Immature natural killer cell (primary cell): ENCODE data around the gene ARHGEF28. TPM values are rescaled to one million over a fixed set of nuclear protein-coding genes. Genes with fewer than 3 reads are reported as not detected.

Experiments used
- DNase-seq, 3 donors: peaks; one replicate each; pipeline ENCODE4 v3.0.0; 2022; ENCODE audit warnings: mixed read lengths in 1 of 3
- H3K27ac Mint-ChIP-seq, 6 donors: one replicate each; pipeline ENCODE4 v1.8.0; 2020; ENCODE audit warnings: mixed read lengths in 6 of 6, mild to moderate bottlenecking in 5 of 6, inconsistent platforms in 4 of 6, moderate library complexity in 3 of 6
- H3K27me3 Mint-ChIP-seq, 3 donors: one replicate each; pipeline ENCODE4 v1.8.0; 2020 to 2021; ENCODE audit warnings: low read depth in 3 of 3, mild to moderate bottlenecking in 3 of 3, mixed read lengths in 3 of 3, moderate library complexity in 3 of 3, inconsistent platforms in 1 of 3
- H3K36me3 Mint-ChIP-seq, 3 donors: one replicate each; pipeline ENCODE4 v1.8.0; 2020; ENCODE audit warnings: mixed read lengths in 3 of 3, inconsistent platforms in 2 of 3, mild to moderate bottlenecking in 2 of 3
- H3K4me1 Mint-ChIP-seq, 2 donors: one replicate each; pipeline ENCODE4 v1.8.0; 2020; ENCODE audit warnings: inconsistent platforms in 2 of 2, mild to moderate bottlenecking in 2 of 2, mixed read lengths in 2 of 2, moderate library complexity in 1 of 2
- H3K4me3 Mint-ChIP-seq, 5 donors: one replicate each; pipeline ENCODE4 v1.8.0; 2020; ENCODE audit warnings: mild to moderate bottlenecking in 5 of 5, mixed read lengths in 5 of 5, inconsistent platforms in 3 of 5, moderate library complexity in 3 of 5
- H3K9me3 Mint-ChIP-seq, 6 donors: one replicate each; pipeline ENCODE4 v1.8.0; 2020; ENCODE audit warnings: mild to moderate bottlenecking in 6 of 6, mixed read lengths in 6 of 6, inconsistent platforms in 4 of 6, moderate library complexity in 3 of 6
- polyA plus RNA-seq, 3 donors: library from polyadenylated mRNA; unstranded; fragments of 300-500 nt; fragmentation: Illumina TruSeq; gene quantifications; one replicate each; pipeline ENCODE4 v1.2.3, GENCODE V29; 2021

Gene ARHGEF28
- polyA plus RNA-seq, 3 donors from 2014 or later = 0.66 to 0.85 TPM; not detected in 1

DNA sequence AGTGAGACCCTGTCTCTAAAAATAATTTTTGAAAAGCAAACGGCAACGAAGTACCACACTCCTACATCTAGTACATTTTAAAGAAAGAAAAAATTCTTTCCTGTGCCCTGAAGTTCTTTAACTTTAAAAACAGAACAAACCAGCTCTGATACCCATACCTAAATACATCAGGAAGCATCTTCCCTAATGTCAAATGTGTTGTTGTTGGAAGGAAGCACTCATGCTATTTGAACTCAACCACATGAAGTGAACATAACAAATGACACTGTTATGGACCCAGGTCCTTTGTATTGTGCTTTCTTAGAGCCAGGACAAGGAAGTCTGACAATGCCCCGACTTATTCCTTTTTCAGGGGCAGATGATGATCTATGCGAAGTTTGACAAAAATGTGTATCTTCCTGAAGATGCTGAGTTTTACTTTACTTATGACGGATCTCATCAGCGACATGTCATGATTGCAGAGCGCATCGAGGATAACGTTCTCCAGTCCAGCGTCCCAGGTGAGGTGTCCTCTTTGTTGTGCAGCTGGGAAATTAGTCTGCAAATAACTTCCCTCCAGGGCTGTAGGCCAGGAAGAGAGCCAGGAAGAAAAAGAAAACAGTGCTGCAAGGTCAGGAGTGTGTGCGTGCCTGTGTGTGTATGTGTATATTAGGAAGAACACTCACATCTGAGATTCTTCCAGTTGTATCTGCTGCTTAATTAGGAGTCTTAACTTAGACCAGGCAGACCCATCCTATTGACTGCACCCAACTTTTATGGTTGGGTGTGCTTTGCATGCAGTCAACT, 123.7 kb downstream of the ARHGEF28 start:
- Mint-ChIP-seq H3K4me1 (peaks cover 8 to 10% of the 10 kb centered on the region in 2 donors), H3K9me3 (no peaks in the 10 kb centered on the region), H3K36me3 (peaks cover 0 to 4% (median 0%) of the 10 kb centered on the region in 3 donors), H3K4me3 (no peak overlapping the region), H3K27me3 (peaks cover 0 to 6% (median 2%) of the 10 kb centered on the region in 3 donors), H3K27ac (no peak overlapping the region)
- no peak for DNase-seq

DNA sequence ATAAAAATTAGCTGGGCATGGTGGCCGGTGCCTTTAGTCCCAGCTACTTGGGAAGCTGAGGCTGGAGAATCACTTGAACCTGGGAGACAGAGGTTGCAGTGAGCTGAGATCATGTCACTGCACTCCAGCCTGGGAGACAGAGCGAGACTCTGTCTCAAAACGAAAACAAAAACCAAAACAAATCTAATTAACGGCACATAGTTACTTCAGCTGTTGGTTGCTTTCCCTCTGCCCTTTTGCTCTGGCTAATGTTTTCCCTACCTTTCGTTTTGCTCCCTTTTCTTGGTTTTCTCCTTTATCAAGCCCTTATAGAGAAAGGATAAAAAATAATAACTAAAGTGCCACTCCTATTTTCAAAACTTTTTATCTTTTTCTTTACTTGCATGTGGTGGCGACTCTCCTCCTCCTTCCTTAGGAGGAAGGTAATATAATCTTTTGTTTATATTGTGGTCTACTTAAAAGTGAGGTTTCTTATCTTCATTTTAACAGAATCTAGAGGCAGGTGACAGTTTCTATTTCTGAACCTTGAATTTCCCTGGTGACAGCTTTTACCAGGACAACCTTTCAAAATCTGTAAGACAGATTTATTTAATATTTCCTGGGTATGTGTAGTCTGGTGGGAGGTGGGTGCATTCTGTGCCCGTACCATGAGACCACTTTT, 125.4 kb downstream of the ARHGEF28 start:
- H3K27me3 Mint-ChIP-seq = peaks cover 0 to 6% (median 2%) of the 10 kb centered on the region in 3 donors
- H3K4me1 Mint-ChIP-seq = peaks cover 8 to 10% of the 10 kb centered on the region in 2 donors
- no peaks in the 10 kb centered on the region for H3K9me3 Mint-ChIP-seq
- peak in 2 of 3 donors; percentile 0 to 5 for DNase-seq
- H3K4me3 Mint-ChIP-seq = peak overlapping the region; percentile 58 to 79 (median 75)
- peaks cover 0 to 4% (median 0%) of the 10 kb centered on the region in 3 donors for H3K36me3 Mint-ChIP-seq
- H3K27ac Mint-ChIP-seq = peak overlapping the region in 5 of 6 donors; percentile 20 to 64 (median 33)

GRCh38 chr5:73754254-73754653, 128.3 kb downstream of the ARHGEF28 start:
- Mint-ChIP-seq H3K9me3 (no peaks in the 10 kb centered on the region), H3K4me1 (peaks cover 8 to 10% of the 10 kb centered on the region in 2 donors), H3K36me3 (no peaks in the 10 kb centered on the region), H3K27me3 (peaks cover 0 to 1% (median 0%) of the 10 kb centered on the region in 3 donors), H3K4me3 (no peak overlapping the region), H3K27ac (no peak overlapping the region)
- DNase-seq = no peak

DNA sequence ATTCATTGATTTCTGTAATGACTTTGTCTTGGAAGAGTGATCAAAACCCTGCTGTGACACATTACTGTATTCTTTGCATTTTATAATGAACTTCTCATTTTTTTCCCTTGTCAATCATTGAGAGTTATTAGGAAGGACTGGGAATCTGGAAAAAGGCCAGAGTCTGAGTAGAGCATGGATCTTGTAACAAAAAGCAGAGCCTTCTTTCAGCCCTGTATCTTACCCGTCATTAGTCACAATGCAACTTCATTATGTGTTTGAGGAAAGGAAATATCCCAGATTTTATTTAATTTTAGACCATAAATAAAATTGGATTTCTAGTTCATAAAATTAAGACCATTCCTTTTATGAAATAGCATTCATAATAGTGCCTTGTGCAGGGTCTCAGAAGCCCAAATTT, 131.4 kb downstream of the ARHGEF28 start:
- no peak for DNase-seq
- H3K9me3 Mint-ChIP-seq = no peaks in the 10 kb centered on the region
- no peak overlapping the region for H3K27ac Mint-ChIP-seq
- no peaks in the 10 kb centered on the region for H3K36me3 Mint-ChIP-seq
- peaks cover 0 to 1% (median 0%) of the 10 kb centered on the region in 3 donors for H3K27me3 Mint-ChIP-seq
- peaks cover 0 to 2% of the 10 kb centered on the region in 2 donors for H3K4me1 Mint-ChIP-seq
- H3K4me3 Mint-ChIP-seq = no peak overlapping the region

DNA sequence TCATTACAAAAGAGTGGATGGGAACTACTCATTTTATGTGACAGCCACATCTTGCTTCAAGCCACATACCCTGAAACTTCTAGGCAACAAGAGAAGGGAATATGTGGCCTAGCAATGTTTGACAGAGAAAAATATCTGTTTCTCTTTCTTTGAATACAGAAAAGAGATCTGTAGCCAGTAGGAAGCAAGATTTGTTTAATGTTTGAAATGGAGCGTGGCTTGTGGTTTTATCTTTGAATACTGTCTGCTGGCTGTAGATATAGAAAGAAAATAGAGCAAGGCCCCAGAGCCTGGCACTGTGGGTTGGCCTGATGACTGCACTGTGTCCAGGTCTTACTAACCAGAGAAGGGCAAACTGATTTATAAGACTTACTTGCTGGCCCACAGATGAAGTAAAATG, 133.8 kb downstream of the ARHGEF28 start:
- H3K27ac Mint-ChIP-seq = peak overlapping the region in 2 of 6 donors; percentile 28 to 29
- no peaks in the 10 kb centered on the region for H3K27me3 Mint-ChIP-seq

DNA sequence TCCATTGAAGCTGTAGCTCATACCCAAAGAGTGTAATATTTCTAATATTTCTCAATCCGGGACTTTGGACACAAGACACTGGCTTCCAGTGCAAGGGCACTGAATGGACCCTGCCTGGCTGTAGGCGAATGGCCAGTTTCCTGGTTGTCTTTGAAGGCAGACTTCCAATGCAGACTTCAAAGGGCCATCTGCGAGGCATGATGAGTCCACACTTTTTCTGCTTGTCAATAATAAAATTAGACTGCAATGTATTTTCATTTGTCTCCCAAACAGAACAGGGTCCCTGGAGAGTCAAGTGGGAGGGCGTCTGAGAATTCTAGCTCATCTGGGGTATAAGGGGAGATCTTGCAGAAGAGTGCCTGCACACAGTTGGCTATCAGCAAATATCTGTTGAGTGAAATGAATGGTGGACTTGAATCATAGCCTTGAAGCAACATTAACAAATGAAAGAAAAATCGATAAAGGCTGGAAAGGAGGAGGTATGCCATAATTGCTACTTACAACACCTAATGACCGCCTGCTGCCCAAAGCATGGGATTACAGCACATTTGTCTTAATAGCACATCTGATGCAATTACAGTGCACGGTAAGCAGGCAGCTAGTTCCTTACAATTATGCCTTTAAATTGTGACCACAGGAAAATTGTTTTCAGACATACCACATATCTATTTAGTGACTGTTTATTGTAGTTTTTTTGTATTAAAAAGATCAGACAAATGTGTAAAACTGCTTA, 137.5 kb downstream of the ARHGEF28 start:
- DNase-seq = no peak
- H3K27ac Mint-ChIP-seq = no peak overlapping the region
- no peaks in the 10 kb centered on the region for H3K27me3 Mint-ChIP-seq
- H3K4me1 Mint-ChIP-seq = peaks cover 0 to 2% of the 10 kb centered on the region in 2 donors
- peaks cover 8 to 22% (median 14%) of the 10 kb centered on the region in 3 donors for H3K36me3 Mint-ChIP-seq
- no peak overlapping the region for H3K4me3 Mint-ChIP-seq
- peaks cover 0 to 10% (median 7%) of the 10 kb centered on the region in 6 donors for H3K9me3 Mint-ChIP-seq

More for the DNA sequence above, 133.8 kb downstream of the ARHGEF28 start:
- no peak for DNase-seq
- Mint-ChIP-seq H3K36me3 (peaks cover 0 to 6% (median 0%) of the 10 kb centered on the region in 3 donors), H3K4me3 (no peak overlapping the region), H3K9me3 (no peaks in the 10 kb centered on the region), H3K4me1 (peaks cover 0 to 2% of the 10 kb centered on the region in 2 donors)

DNA sequence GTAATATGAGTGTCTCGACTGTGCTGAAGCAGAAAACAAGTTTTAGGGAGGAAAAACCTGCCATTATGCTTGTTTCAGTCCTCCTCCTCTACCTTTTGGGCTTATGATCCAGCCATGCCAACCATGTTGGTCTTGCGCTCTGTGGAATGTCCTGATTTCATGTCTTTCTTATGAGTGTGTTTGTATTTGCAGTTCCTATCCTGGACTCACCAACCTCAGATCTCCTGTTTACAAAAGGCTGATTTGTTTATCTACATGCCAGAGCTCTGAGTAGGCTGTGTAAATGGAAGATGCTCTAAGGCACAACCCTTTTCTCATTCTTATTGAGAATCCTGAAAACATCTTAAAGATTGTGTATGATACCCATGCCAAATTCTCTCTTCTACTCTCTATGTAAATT, 138.6 kb downstream of the ARHGEF28 start:
- Mint-ChIP-seq H3K4me1 (peaks cover 0 to 2% of the 10 kb centered on the region in 2 donors), H3K27ac (no peak overlapping the region), H3K27me3 (no peaks in the 10 kb centered on the region), H3K4me3 (no peak overlapping the region), H3K9me3 (peaks cover 0 to 10% (median 7%) of the 10 kb centered on the region in 6 donors), H3K36me3 (peaks cover 8 to 22% (median 14%) of the 10 kb centered on the region in 3 donors)
- DNase-seq = no peak

DNA sequence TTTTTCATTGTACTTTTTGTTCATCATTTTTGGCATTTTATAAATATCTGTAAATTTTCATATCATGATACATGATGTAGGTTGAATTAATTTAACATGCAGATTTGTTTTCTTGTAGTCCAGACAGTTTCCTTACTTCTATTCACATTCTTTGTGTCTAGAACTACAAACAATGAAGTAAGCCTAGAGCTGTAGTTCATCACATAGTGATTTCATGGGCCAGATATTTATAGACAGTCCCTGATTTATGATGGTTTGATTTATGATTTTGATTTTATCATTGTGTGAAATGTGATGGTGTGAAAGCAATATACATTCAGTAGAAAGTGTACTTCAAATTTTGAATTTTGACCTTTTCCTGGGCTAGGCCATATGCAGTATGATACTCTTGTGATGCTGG, 139.0 kb downstream of the ARHGEF28 start:
- Mint-ChIP-seq H3K36me3 (peaks cover 8 to 22% (median 14%) of the 10 kb centered on the region in 3 donors), H3K27me3 (no peaks in the 10 kb centered on the region), H3K4me3 (no peak overlapping the region), H3K4me1 (no peaks in the 10 kb centered on the region), H3K9me3 (peaks cover 0 to 10% (median 7%) of the 10 kb centered on the region in 6 donors), H3K27ac (no peak overlapping the region)
- DNase-seq = no peak

DNA sequence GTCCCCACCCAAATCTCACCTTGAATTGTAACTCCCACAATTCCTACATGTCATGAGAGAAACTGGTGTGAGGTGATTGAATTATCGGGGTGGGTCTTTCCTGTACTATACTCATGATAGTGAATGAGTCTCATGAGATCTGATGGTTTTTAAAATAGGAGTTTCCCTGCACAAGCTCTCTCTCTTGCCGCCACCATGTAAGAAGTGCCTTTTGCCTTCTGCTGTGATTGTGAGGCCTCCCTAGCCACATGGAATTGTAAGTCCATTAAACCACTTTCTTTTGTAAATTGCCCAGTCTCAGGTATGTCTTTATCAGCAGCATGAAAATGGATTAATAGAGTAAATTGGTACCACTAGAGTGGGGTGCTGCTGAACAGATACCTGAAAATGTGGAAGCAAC, 140.9 kb downstream of the ARHGEF28 start:
- no peaks in the 10 kb centered on the region for H3K4me1 Mint-ChIP-seq
- H3K27ac Mint-ChIP-seq = no peak overlapping the region
- no peak for DNase-seq
- no peaks in the 10 kb centered on the region for H3K27me3 Mint-ChIP-seq
- no peak overlapping the region for H3K4me3 Mint-ChIP-seq
- H3K9me3 Mint-ChIP-seq = peaks cover 0 to 10% (median 7%) of the 10 kb centered on the region in 6 donors
- H3K36me3 Mint-ChIP-seq = peaks cover 8 to 22% (median 14%) of the 10 kb centered on the region in 3 donors

DNA sequence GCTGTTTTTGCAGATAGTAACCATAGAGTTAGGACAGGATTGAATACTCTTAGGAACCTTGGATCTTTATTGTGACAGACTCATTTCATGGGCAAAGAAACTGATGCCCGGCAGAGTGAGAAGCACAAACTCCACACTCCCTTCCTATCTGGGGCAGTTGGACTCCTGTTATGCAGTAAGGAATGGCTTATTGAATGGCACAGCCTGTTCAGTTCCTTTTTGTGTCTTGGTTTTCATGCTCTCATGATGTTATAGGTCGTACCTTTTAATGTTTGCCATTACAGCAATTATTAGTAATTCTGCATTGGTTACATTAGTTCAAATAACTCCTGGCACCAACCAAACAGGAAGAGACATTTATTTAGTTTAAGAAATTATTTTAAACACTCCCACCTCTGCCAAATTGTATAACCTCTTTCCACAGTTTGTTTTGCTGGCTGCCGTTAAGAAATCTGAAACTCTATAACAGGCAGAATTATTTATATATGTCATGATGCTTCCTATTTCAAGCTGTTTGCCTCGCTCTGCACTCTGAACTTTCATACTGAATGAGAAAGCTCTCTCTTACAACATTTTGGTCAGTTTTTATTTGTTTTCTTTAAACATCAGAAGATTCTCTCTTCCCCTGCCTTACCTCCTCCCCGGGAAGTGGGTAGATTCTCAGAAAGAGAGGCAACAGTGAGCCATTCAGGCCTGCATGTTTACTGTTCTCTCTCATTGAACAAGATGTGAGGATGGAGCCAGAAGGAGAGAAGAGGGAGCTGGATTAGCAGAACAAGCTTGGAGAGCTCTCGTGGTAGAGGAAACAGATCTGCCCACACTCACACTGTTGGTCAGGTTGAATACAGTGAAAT, 144.4 kb downstream of the ARHGEF28 start:
- DNase-seq = no peak
- H3K4me1 Mint-ChIP-seq = no peaks in the 10 kb centered on the region
- H3K4me3 Mint-ChIP-seq = no peak overlapping the region
- H3K36me3 Mint-ChIP-seq = peaks cover 8 to 14% (median 12%) of the 10 kb centered on the region in 3 donors
- peaks cover 0 to 10% (median 6%) of the 10 kb centered on the region in 6 donors for H3K9me3 Mint-ChIP-seq
- no peak overlapping the region for H3K27ac Mint-ChIP-seq
- H3K27me3 Mint-ChIP-seq = peaks cover 0 to 2% (median 0%) of the 10 kb centered on the region in 3 donors

DNA sequence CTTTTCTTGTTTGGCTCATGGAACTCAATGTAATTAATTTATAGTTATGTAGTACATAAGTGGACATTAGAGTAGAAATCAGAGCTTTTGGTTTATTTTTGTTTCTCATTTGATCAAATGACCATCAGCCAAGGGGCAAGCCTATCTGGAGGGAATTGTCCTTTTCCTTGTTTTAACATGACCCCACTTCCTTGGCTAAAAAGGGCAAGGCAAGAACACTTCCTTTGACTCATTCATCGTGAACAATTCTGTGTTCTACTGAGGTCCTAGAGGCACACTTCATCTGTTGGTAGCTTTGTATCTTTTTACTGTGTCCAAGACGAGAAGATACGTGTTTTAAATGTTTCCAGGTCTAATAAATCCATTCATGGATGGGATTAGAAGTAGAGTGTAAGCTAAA, 148.9 kb downstream of the ARHGEF28 start:
- no peak overlapping the region for H3K27ac Mint-ChIP-seq
- DNase-seq = no peak

GRCh38 chr5:73776405-73776804, 150.4 kb downstream of the ARHGEF28 start:
- Mint-ChIP-seq H3K27ac (peak overlapping the region in 1 of 6 donors; percentile 12), H3K4me1 (no peaks in the 10 kb centered on the region), H3K4me3 (no peak overlapping the region), H3K27me3 (peaks cover 0 to 2% (median 0%) of the 10 kb centered on the region in 3 donors), H3K9me3 (no peaks in the 10 kb centered on the region), H3K36me3 (peaks cover 0 to 10% (median 7%) of the 10 kb centered on the region in 3 donors)
- no peak for DNase-seq

More for the DNA sequence above, 148.9 kb downstream of the ARHGEF28 start:
- H3K36me3 Mint-ChIP-seq = peaks cover 0 to 3% (median 3%) of the 10 kb centered on the region in 3 donors
- no peaks in the 10 kb centered on the region for H3K9me3 Mint-ChIP-seq
- H3K4me1 Mint-ChIP-seq = no peaks in the 10 kb centered on the region
- H3K27me3 Mint-ChIP-seq = peaks cover 0 to 2% (median 0%) of the 10 kb centered on the region in 3 donors
- H3K4me3 Mint-ChIP-seq = no peak overlapping the region

DNA sequence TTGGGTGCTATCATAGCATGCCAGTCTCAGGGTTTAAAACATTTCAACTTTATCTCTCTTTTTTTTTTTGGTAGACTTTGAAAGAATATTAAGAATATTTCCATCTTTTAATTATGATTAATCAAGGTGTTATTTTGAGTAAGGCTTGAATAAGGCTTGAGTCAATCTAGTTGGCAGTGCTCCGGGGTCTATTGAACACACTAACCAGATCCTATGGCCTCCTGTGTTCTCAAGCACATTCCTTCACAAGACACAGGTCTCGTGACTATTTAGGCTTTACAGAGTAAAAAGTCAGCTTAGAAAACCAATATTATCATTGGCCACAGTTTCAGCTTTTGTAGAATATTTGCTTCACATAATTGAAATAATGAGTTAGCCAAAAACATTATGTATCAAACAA, 151.2 kb downstream of the ARHGEF28 start:
- Mint-ChIP-seq H3K36me3 (peaks cover 0 to 10% (median 7%) of the 10 kb centered on the region in 3 donors), H3K4me3 (no peak overlapping the region), H3K27me3 (peaks cover 0 to 2% (median 0%) of the 10 kb centered on the region in 3 donors), H3K4me1 (no peaks in the 10 kb centered on the region), H3K27ac (no peak overlapping the region), H3K9me3 (no peaks in the 10 kb centered on the region)
- no peak for DNase-seq
